ENCODE measurements around the gene CCNB1IP1.
"Not testable (repeated sequence)": the region's sequence is repeated elsewhere in the genome, so short reads cannot be mapped to it uniquely, and the experiment has no call there.

Gene CCNB1IP1

GRCh38 chr14:20334017-20334416 lies 938 bp upstream of the CCNB1IP1 start:
- intact Hi-C loops (cut with DNase I) = no loop called here
- DNase-seq = no peak

DNA sequence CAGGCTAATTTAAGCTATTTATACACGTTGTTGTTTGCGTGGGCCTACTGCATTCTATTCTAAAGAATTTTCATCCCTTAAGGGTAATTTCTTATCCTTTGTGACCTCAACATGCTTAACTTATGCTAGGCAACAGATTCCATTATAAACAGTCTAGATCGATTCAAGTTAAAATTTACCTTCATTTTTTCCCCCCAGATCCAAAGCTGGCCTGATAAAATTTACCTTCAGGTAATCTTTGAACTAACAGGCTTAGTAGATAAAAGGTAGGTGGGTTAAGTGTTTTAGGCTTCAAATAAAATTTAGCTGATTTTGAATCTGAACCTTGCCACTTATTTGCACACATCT lies 389 bp upstream of the CCNB1IP1 start:
- DNase-seq = no peak
- intact Hi-C loops (cut with DNase I) = no loop called here

GRCh38 chr14:20332431-20332787 lies 670 bp downstream of the CCNB1IP1 start:
- no peak for DNase-seq
- intact Hi-C loops (cut with DNase I) = no loop called here

DNA sequence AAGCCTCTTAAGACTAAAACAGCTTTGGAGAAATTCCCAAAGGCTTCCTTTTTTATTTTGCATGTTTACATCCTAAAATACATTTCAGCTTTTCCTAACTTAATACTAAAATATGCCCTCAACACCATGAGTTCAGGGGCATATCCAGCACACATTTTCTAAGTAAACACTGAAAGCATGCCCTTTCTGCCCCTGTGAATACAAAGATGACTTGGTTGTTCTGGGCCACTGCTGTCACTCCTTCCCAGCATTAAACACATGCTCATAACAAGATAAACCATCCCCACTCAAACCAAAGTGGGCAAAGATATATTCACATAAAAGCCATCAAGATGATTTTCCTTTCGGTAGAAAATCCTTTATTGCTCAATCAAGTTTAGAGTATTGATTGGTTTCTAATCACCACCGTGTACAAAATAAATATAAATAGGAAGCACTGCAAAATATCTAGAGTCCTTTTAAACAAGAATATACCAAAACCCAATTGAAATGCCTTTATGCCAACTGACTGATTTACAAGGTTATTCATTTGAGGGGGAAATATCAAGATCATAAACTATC lies 1.9 kb downstream of the CCNB1IP1 start:
- intact Hi-C loops (cut with DNase I) = no loop called here
- no peak for DNase-seq

- intact Hi-C loops (cut with DNase I) = no loop called here
- DNase-seq = no peak
Observed at GRCh38 chr14:20329355-20329754, 3.7 kb downstream of the CCNB1IP1 start.

DNA sequence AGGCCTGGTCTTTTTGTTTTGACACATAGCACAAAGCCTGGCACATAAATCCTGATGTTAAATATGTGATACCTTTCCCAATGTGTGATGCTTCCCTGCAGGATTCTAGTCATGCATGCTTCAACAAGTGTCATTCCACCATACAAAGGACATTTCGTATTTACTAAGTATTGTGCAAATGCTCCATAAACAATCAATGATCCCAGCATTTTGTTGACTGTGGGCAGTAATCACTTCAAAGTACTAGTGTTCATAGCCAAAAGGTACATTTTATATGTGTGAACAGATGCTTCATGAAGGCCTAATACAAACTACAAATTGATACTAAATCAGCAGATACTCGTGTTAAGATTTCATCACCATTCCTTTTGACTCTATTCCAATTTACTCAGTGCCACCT lies 4.4 kb downstream of the CCNB1IP1 start:
- intact Hi-C loops (cut with DNase I) = no loop called here
- DNase-seq = no peak

DNA sequence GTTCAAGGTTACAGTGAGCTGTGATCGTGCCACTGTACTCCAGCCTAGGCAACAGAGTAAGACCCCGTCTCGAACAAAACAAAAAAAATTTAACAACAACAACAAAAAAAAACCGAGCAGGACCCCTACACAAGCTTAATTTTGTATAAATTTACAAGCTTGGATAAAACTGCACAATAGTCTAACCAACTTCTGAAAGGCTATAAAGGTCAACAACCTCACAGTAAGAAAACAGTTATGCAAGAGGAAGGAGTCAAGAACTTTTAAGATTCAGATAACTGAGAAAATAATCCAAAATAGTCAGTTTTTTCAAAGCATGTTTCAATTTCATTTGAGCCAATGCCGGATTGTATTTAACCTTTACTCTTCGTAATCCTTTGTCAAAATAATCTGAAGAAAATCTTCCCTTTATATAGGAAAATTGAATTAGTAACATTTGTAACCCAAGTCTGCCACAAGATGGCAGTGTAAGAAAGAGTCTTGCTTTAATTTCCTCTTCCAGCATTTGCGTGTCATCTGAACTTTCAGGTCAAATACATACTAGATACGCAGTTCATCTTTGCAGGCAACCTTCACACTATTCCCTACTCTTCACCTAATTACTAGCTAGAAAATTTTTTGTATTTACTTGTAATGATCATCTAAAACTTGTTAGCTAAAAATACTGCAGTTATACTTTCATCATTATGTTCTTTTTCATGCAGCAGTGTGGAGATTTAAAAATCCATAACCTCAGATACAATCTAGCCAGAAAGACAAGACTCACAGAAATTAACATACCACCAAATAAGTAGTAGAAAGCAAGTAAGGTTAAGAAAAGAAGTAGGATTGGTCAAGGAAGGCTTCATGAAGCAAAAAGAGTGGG lies 5.8 kb downstream of the CCNB1IP1 start:
- DNase-seq = no peak
- intact Hi-C loops (cut with DNase I) = loop anchor here (1.0 to 2.0 kb wide), 3 partner anchors 16 to 364 kb away; partner anchors contain the start of gene PARP2

DNA sequence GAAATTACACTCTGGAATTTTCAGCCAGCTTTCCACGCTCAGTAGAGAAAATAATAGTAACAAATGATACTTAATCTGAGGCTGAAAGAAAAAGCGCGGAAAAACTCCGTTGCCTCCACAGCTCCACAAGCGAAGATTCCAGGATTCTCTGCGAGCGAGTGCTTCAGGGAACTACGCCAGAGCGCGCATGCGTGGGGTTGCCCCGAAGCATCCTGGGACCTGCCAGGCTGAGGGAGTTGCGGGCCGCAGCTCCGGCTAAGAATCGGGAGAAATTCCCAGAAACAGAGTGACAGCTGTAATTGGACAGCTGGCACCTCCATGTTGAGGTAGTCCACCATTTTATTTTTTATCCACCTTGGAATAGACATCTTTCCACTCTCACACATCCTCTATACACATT lies 15.4 kb downstream of the CCNB1IP1 start:
- intact Hi-C loops (cut with DNase I) = no loop called here
- no peak for DNase-seq

GRCh38 chr14:20314026-20314425 lies 19.1 kb downstream of the CCNB1IP1 start:
- intact Hi-C loops (cut with DNase I) = no loop called here
- DNase-seq = no peak

- intact Hi-C loops (cut with DNase I) = no loop called here
- no peak for DNase-seq
Observed at GRCh38 chr14:20306079-20306423, 27.0 kb downstream of the CCNB1IP1 start.

DNA sequence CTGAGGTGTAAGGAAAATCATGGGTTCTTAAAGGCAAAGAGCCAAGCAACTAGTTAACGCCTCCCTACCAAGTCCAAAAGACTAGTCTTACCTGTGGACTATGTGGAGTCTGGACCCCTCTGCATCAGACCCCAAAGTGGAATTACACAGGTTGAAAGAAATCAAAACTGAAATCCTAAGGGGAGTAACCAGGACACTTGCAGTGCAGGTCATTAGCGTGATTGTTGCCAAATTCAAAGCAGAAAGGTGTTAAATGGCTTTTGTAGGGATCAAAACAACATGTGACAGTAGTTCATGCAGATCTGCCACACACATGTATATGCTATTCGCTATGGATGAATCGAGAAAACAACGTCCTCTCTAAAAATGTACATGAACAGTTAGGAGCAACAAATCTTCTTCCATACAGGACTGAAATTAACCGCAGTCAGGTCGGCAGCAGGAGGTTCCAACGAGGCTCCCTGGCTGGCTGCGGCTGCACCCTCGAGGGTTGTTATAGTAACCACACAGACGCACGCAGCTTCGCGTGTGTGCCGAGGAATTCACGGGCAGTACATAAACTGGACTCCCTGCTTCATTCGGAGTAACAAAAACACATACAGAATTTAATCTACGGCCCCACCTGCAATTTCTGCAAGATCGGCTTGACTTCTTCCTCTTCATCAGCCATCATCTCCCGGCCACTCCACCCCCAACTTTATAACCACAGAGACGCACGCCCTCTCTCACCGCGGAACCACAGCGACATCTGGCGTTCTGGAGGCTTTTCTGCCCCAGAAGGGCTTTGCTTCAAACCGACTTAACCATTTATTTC lies 27.6 kb downstream of the CCNB1IP1 start, which contains the start of gene TTC5:
Gene TTC5 (minus strand): TSS at position 687 of the 814 bp plus-strand sequence. CDS start 14 bp downstream, at position 673.
- DNase-seq = peak; percentile 69 to 97 (median 85)
- intact Hi-C loops (cut with DNase I) = no loop called here

- DNase-seq = no peak
- intact Hi-C loops (cut with DNase I) = no loop called here
Observed at GRCh38 chr14:20302042-20302755, 30.9 kb downstream of the CCNB1IP1 start.

- intact Hi-C loops (cut with DNase I) = no loop called here
- DNase-seq = no peak
Observed at GRCh38 chr14:20295067-20295466, 38.0 kb downstream of the CCNB1IP1 start.

DNA sequence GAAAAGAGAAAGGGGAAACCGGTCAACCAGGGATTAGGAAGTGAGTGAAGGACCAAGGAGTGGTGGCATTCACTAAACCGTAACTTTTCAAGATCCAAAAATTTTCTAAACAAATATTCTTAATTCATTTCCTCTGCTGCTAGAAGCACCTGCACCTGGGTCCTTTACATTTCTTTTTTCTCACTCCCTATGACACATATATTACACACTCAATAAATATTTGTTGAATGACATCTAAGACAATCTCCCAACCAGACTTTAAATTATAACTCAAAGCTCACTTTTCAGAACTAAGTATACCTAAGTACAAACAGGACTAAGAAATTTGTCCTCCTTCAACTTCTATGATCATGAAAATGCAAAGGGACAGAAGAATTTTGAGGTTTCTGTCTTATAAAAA lies 38.4 kb downstream of the CCNB1IP1 start:
- intact Hi-C loops (cut with DNase I) = no loop called here

GRCh38 chr14:20281998-20282397 lies 51.1 kb downstream of the CCNB1IP1 start:
- intact Hi-C loops (cut with DNase I); DNase-seq: not testable (repeated sequence)

More for the DNA sequence above, 38.4 kb downstream of the CCNB1IP1 start:
- no peak for DNase-seq

DNA sequence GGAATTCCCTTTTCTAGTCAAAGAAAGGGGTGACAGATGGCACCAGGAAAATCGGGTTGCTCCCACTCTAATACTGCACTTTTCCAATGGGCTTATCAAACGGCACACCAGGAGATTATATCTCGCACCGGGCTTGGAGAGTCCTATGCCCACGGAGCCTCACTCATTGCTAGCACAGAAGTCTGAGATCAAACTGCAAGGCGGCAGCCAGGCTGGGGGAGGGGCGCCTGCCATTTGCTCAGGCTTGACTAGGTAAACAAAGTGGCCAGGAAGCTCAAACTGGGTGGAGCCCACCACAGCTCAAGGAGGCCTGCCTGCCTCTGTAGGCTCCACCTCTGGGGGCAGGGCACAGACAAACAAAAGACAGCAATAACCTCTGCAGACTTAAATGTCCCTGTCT lies 52.8 kb downstream of the CCNB1IP1 start:
- intact Hi-C loops (cut with DNase I) = not testable (repeated sequence)

GRCh38 chr14:20278414-20278813 lies 54.7 kb downstream of the CCNB1IP1 start:
- no peak for DNase-seq
- intact Hi-C loops (cut with DNase I) = no loop called here

More for the DNA sequence above, 52.8 kb downstream of the CCNB1IP1 start:
- DNase-seq = not testable (repeated sequence)

DNA sequence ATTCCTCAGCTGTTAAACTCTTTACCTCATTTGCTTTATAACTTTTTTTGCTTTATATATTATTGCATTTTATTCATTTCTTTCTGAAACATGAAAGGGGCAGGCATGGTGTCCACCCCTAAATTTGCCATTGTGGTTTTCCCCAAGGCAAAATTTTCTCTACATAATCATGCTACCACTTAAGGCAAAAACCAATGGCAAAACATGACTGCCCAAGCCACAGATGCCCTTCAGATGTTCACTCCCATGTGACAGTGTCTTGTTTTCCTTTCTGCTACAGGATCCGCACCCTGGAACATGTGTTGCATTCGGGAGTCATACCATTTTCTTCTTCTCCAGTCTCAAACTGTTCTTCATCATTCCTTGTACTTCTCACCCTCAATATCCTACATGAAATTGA lies 55.7 kb downstream of the CCNB1IP1 start:
- intact Hi-C loops (cut with DNase I) = no loop called here
- DNase-seq = no peak

GRCh38 chr14:20274062-20274461 lies 59.0 kb downstream of the CCNB1IP1 start:
- DNase-seq = no peak
- intact Hi-C loops (cut with DNase I) = no loop called here

GRCh38 chr14:20264361-20264760 lies 68.7 kb downstream of the CCNB1IP1 start:
- intact Hi-C loops (cut with DNase I); DNase-seq: not testable (repeated sequence)
